KMS-11 (cell line): ENCODE data around the gene ITGB3.

ENCODE experiments used
- H2AFZ ChIP-seq: fragments of 200-600 bp; sonication (generic); 2 replicates; pipeline ENCODE4 v1.6.1; 2016; ENCODE audit warnings: antibody characterized with exemption, mixed run types, low read depth
- H3K27ac ChIP-seq: fragments of 200-600 bp; sonication (generic); 2 replicates; pipeline ENCODE4 v1.6.1; 2016; ENCODE audit warnings: mild to moderate bottlenecking, mixed run types
- H3K27me3 ChIP-seq: fragments of 200-600 bp; sonication (generic); 2 replicates; pipeline ENCODE4 v1.6.1; 2017; ENCODE audit warnings: mild to moderate bottlenecking, low read depth, mixed run types, moderate library complexity; ENCODE audit not compliant: insufficient read depth
- H3K36me3 ChIP-seq: fragments of 200-600 bp; sonication (generic); 2 replicates; pipeline ENCODE4 v1.6.1; 2017; ENCODE audit warnings: mild to moderate bottlenecking, mixed run types; ENCODE audit not compliant: insufficient read depth
- H3K4me1 ChIP-seq: fragments of 200-600 bp; sonication (generic); 2 replicates; pipeline ENCODE4 v1.6.1; 2016; ENCODE audit warnings: mild to moderate bottlenecking, low read depth, mixed run types; ENCODE audit not compliant: poor library complexity, severe bottlenecking
- H3K4me2 ChIP-seq: fragments of 200-600 bp; sonication (generic); 2 replicates; pipeline ENCODE4 v1.7.0; 2016; ENCODE audit warnings: mild to moderate bottlenecking, mixed run types
- H3K4me3 ChIP-seq: fragments of 200-600 bp; sonication (generic); IDR thresholded peaks from 2 replicates; pipeline ENCODE4 v1.6.1; 2017; ENCODE audit warnings: low read depth, low read length, mixed read lengths; ENCODE audit not compliant: insufficient read depth
- H3K79me2 ChIP-seq: fragments of 200-600 bp; sonication (generic); 2 replicates; pipeline ENCODE4 v1.6.1; 2016; ENCODE audit warnings: low read depth, mixed run types; ENCODE audit not compliant: insufficient read depth
- H3K9ac ChIP-seq: fragments of 200-600 bp; sonication (generic); 2 replicates; pipeline ENCODE4 v1.6.1; 2016; ENCODE audit warnings: mild to moderate bottlenecking, mixed run types
- H4K20me1 ChIP-seq: fragments of 200-600 bp; sonication (generic); 2 replicates; pipeline ENCODE4 v1.6.1; 2016; ENCODE audit warnings: mild to moderate bottlenecking, mixed run types; ENCODE audit not compliant: insufficient read depth
- TF ChIP-seq, protein P1 (sequence below): fragments of 200-600 bp; sonication (generic); conservative IDR thresholded peaks from 2 replicates; pipeline ENCODE4 v1.6.1; 2017; ENCODE audit warnings: low read depth, mild to moderate bottlenecking, antibody characterized with exemption, low read length, moderate library complexity, mixed read lengths

ITGB3 gene

DNA sequence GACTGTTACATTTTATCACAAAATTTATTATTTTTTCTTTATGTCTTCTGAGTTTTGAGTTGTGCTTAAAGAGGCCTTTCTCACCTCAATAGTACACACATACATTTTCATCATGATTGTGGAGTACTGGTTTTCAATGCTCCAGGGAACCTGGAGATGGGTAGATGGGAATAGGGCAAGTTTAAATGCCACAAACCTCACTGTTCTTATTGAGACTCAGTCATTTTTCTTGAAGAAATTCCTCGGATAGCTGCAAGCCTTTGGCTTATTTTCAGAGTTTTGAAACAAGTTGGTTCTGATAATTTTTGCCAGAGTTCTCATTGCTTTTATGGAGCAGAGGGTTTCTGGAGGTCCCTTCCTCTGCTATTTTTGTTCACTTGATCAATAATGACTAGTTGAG lies 105.0 kb downstream of the ITGB3 start:
- H3K27me3 ChIP-seq: no peaks in the 10 kb centered on the region
- no peak overlapping the region for H3K4me2 ChIP-seq
- H2AFZ ChIP-seq: no peak overlapping the region
- H3K9ac ChIP-seq: no peak overlapping the region
- no peaks in the 10 kb centered on the region for H3K79me2 ChIP-seq
- H4K20me1 ChIP-seq: no peaks in the 10 kb centered on the region
- H3K27ac ChIP-seq: no peak overlapping the region
- no peak overlapping the region for H3K4me3 ChIP-seq
- peaks cover 6% of the 10 kb centered on the region for H3K4me1 ChIP-seq
- TF ChIP-seq, protein P1, sequence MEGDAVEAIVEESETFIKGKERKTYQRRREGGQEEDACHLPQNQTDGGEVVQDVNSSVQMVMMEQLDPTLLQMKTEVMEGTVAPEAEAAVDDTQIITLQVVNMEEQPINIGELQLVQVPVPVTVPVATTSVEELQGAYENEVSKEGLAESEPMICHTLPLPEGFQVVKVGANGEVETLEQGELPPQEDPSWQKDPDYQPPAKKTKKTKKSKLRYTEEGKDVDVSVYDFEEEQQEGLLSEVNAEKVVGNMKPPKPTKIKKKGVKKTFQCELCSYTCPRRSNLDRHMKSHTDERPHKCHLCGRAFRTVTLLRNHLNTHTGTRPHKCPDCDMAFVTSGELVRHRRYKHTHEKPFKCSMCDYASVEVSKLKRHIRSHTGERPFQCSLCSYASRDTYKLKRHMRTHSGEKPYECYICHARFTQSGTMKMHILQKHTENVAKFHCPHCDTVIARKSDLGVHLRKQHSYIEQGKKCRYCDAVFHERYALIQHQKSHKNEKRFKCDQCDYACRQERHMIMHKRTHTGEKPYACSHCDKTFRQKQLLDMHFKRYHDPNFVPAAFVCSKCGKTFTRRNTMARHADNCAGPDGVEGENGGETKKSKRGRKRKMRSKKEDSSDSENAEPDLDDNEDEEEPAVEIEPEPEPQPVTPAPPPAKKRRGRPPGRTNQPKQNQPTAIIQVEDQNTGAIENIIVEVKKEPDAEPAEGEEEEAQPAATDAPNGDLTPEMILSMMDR: no peak
- no peaks in the 10 kb centered on the region for H3K36me3 ChIP-seq
